D721Med (cell line): ENCODE results near the gene KNDC1.

Source experiments
- DNase-seq: peaks from one replicate; pipeline ENCODE4 v3.0.0; 2011; ENCODE audit warnings: low spot score; ENCODE audit not compliant: insufficient read length
- FAIRE-seq: peaks from 2 replicates; lab custom pipeline; 2011; peaks lifted over from hg19 to GRCh38; lab: Jason Lieb, UNC
- CTCF ChIP-seq: IDR thresholded peaks from 2 replicates; pipeline ENCODE4 v1.5.1; 2012; ENCODE audit warnings: mild to moderate bottlenecking, control low read depth; ENCODE audit not compliant: insufficient read depth; ENCODE audit errors: missing control alignments

KNDC1 gene

GRCh38 chr10:133209117-133209516, 49.1 kb downstream of the KNDC1 start:
- no peak for TF ChIP-seq CTCF
- DNase-seq, result no peak
- no peak for FAIRE-seq

DNA sequence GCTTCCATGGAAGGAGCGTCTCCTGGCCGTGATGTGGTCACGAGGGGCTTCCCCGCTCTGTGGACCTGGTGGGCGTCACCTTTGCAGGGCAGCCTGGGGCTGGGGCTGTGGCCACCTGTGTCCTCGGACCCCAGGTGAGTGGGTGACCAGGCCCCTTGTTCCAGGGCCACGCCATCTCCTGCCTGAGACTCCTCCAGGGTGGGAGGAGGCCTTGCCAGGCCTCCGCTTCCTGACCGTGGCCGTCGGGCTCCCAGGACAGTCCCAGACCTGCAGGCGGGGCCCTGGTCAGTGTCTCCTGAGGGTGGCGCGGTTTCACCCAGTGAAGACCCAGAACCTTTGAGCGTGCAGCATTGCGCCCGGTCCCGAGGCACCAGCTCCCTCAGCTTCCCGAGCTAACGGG, 49.6 kb downstream of the KNDC1 start:
- TF ChIP-seq CTCF, result no peak
- DNase-seq (no peak), FAIRE-seq (no peak)

- FAIRE-seq (no peak), DNase-seq (no peak)
These were observed 50.5 kb downstream of the KNDC1 start for GRCh38 chr10:133210398-133211140.

DNA sequence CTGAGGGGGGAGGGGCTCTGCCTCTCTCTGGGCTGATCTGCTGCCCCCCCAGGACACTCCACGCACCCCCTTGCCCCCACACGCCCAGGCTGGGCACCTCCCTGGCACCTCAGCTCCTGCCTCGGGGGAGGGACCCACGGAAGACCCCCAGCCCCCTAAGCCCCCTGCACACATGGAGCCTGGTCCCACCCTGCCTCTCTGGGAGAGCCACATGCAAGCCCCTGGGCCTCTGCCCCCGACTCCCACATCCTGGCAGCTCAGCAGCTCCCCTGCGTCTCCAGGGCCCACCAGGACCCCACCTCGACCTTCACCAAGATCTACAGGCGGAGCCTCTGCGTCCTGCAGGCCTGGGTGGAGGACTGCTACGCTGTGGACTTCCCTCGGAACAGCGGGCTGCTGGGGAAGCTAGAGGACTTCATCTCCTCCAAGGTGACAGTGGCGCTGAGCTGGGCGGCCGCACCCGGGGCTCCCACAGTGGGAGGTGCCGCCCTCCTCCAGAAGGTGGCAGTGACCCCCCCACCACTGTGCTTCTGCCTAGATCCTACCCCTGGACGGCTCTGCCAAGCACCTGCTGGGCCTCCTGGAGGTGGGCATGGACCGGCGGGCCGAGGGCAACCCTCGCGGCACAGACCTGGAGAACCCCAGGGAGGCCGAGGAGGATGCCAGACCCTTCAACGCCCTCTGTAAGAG, 51.3 kb downstream of the KNDC1 start:
- DNase-seq, result no peak
- no peak for FAIRE-seq
- TF ChIP-seq CTCF, result no peak

More at GRCh38 chr10:133210398-133211140, 50.5 kb downstream of the KNDC1 start:
- TF ChIP-seq CTCF, result no peak

GRCh38 chr10:133211959-133212852, 52.2 kb downstream of the KNDC1 start:
- TF ChIP-seq CTCF, result no peak
- FAIRE-seq (no peak), DNase-seq (no peak)

- DNase-seq (no peak), FAIRE-seq (no peak)
- TF ChIP-seq CTCF, result no peak
These were observed 53.0 kb downstream of the KNDC1 start for GRCh38 chr10:133212853-133213494.
